Duodenal mucosa (tissue), 2 donors: ENCODE results near the gene CAMTA1.

ENCODE experiments used
- H3K27ac ChIP-seq: one replicate; pipeline ENCODE4 v1.7.0; 2013; ENCODE audit warnings: low read depth, low read length
- H3K27me3 ChIP-seq, 2 donors: one replicate each; pipeline ENCODE4 v1.7.0; 2013; ENCODE audit warnings: low read length in 2 of 2, control low read depth in 1 of 2; ENCODE audit not compliant: insufficient read depth in 2 of 2, control insufficient read depth in 1 of 2
- H3K36me3 ChIP-seq, 2 donors: one replicate each; pipeline ENCODE4 v1.7.0; 2013; ENCODE audit warnings: low read length in 2 of 2, control low read depth in 1 of 2; ENCODE audit not compliant: insufficient read depth in 2 of 2, control insufficient read depth in 1 of 2
- H3K4me1 ChIP-seq, 2 donors: one replicate each; pipeline ENCODE4 v1.7.0; 2013; ENCODE audit warnings: low read length in 2 of 2, control low read depth in 1 of 2; ENCODE audit not compliant: insufficient read depth in 2 of 2, control insufficient read depth in 1 of 2
- H3K4me3 ChIP-seq, 2 donors: one replicate each; pipeline ENCODE4 v1.7.0; 2013; ENCODE audit warnings: low read length in 2 of 2, low read depth in 1 of 2
- H3K9ac ChIP-seq, 2 donors: one replicate each; pipeline ENCODE4 v1.7.0; 2013; ENCODE audit warnings: low read length in 2 of 2, low read depth in 1 of 2
- H3K9me3 ChIP-seq, 2 donors: one replicate each; pipeline ENCODE4 v1.7.0; 2013; ENCODE audit warnings: low read length in 2 of 2, control low read depth in 1 of 2; ENCODE audit not compliant: control insufficient read depth in 1 of 2

The CAMTA1 gene

GRCh38 chr1:7516929-7517328 is 731.7 kb downstream of the CAMTA1 start:
- Histone ChIP-seq H3K36me3 (no peaks in the 10 kb centered on the region), H3K9me3 (no peaks in the 10 kb centered on the region), H3K27me3 (no peaks in the 10 kb centered on the region), H3K4me1 (no peaks in the 10 kb centered on the region), H3K27ac (no peak overlapping the region), H3K9ac (no peak overlapping the region), H3K4me3 (no peak overlapping the region)

DNA sequence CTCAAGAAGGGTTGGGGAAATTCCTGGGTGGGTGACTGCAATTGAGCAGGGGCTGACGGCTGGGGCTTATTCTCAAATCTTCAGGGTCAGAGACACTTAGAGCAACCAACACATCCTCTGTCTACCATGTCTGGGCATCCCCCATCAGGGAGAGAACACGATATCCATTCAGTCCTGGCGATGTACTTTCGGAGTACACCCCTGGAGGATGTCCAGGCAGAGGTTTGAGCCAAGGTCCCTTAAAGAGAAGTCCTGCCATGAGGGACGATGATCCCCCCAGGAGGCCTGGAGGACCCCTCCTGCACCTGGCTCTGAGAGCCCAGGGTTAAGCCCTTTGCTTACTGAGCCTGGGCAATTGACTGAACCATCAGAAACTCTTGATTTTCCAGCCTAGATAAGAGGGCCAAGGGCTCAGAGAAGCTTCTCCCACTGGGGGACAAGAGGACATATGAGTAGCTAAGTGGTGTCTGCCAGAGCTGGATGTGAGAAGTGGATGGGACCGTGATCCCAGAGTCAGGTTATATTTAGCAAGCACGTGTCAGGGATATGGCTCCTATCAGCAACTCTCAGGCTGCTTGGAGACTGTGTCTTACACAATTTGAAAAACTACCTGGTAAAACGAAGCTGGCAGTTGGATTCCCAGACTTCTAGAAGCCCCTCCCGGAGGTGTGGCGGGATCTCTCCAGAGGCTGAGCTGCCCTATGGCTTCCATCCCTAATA is 732.5 kb downstream of the CAMTA1 start:
- no peaks in the 10 kb centered on the region for H3K9me3 ChIP-seq
- H3K4me3 ChIP-seq: no peak overlapping the region
- no peaks in the 10 kb centered on the region for H3K27me3 ChIP-seq
- H3K36me3 ChIP-seq: no peaks in the 10 kb centered on the region
- H3K9ac ChIP-seq: no peak overlapping the region
- H3K27ac ChIP-seq: no peak overlapping the region
- no peaks in the 10 kb centered on the region for H3K4me1 ChIP-seq

- no peak overlapping the region for H3K27ac ChIP-seq
- H3K9me3 ChIP-seq: no peaks in the 10 kb centered on the region
- H3K36me3 ChIP-seq: no peaks in the 10 kb centered on the region
- H3K4me1 ChIP-seq: no peaks in the 10 kb centered on the region
- no peak overlapping the region for H3K4me3 ChIP-seq
- no peak overlapping the region for H3K9ac ChIP-seq
- no peaks in the 10 kb centered on the region for H3K27me3 ChIP-seq
Observed at GRCh38 chr1:7518411-7518810, 733.2 kb downstream of the CAMTA1 start.

DNA sequence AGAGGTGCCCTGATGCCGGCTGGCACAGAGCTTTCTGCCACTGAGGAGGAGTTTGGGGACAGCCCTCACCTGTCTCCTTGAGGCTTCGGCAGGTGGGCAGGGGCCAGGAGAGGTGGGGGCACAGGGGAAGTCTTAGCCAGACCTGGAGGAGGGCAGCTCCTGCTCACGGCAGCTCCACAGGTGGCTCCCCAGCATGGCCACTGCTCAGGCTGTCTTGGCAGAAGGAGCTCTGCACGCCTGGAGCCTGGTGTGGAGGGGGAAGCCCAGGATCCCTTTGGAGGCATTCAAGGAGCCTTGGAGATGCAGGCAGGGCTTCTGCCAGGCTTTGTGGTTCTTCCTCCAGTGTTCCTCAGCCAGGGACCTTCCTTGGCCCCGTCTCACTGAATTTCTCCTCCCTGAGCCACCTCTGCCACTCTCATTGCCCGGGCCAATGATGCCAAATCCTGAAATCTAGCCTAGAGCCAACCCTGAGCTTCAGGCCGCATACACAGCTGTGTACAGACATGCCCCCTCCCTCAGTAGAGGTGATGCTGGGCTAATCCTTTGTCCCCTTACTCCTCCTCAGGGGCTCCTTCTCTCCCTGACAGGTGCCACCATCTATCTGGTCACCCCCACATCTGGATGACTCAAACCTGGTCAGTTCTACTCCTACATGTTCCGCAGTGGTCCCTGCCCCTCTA is 734.1 kb downstream of the CAMTA1 start:
- no peaks in the 10 kb centered on the region for H3K27me3 ChIP-seq
- no peaks in the 10 kb centered on the region for H3K4me1 ChIP-seq
- no peak overlapping the region for H3K27ac ChIP-seq
- no peak overlapping the region for H3K9ac ChIP-seq
- H3K36me3 ChIP-seq: no peaks in the 10 kb centered on the region
- no peak overlapping the region for H3K4me3 ChIP-seq
- no peaks in the 10 kb centered on the region for H3K9me3 ChIP-seq

GRCh38 chr1:7519861-7520395 is 734.7 kb downstream of the CAMTA1 start:
- Histone ChIP-seq H3K4me3 (no peak overlapping the region), H3K9me3 (no peaks in the 10 kb centered on the region), H3K36me3 (no peaks in the 10 kb centered on the region), H3K9ac (no peak overlapping the region), H3K4me1 (no peaks in the 10 kb centered on the region), H3K27me3 (no peaks in the 10 kb centered on the region), H3K27ac (no peak overlapping the region)

- Histone ChIP-seq H3K27ac (no peak overlapping the region), H3K4me1 (no peaks in the 10 kb centered on the region)
Observed at GRCh38 chr1:7520496-7520895, 735.2 kb downstream of the CAMTA1 start.

DNA sequence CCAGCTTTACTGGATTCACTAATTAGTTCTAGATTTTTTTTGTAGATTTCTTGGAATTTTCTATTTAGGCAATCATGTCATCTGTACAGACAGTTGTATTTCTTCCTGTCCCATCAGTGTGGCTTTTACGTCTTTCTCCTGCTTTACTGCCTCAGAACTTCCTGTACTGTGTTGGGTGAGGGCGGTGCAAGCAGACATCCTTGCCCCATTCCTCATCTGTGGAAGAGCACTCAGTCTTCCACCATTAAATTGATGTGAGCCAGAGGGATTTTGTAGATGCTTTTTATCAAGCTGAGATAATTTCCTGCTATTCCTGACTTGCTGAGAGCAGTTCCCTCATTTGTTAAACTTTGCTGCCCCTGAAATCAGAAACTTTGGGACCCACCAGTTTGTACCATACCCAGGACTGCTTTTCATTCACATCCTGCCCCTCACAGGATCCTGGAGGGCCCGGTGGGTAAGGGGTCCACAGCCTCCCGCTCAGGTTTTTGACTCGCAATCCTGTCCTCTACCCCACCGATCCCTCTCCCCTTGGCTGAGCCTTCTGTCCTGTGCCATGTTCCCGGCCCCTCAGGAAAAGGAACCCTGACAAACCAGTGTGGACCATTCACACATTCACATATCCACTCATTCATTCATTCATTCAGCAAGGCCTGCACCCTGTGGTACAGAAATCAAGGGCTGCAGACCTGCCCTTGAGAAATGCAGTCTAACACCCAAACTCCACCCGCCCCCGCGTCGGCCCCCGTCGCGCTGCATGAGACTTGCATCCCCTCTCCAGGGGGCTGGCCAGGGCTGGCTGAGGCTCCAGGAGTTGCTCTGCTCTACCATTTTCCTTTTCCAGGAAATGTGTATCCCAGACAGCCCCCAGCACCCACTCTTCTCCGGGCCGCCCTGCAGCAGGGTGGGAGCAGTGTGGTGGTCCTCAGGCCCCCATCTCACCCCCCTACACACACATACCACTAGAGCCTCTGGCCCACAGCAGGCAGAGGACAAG is 739.4 kb downstream of the CAMTA1 start:
- no peaks in the 10 kb centered on the region for H3K9me3 ChIP-seq
- H3K4me1 ChIP-seq: no peaks in the 10 kb centered on the region
- no peaks in the 10 kb centered on the region for H3K27me3 ChIP-seq
- no peak overlapping the region for H3K9ac ChIP-seq
- H3K4me3 ChIP-seq: no peak overlapping the region
- no peaks in the 10 kb centered on the region for H3K36me3 ChIP-seq
- H3K27ac ChIP-seq: no peak overlapping the region

More at GRCh38 chr1:7520496-7520895, 735.2 kb downstream of the CAMTA1 start:
- Histone ChIP-seq H3K9me3 (no peaks in the 10 kb centered on the region), H3K9ac (no peak overlapping the region), H3K4me3 (no peak overlapping the region), H3K27me3 (no peaks in the 10 kb centered on the region), H3K36me3 (no peaks in the 10 kb centered on the region)

GRCh38 chr1:7525338-7526063 is 740.2 kb downstream of the CAMTA1 start:
- Histone ChIP-seq H3K4me1 (no peaks in the 10 kb centered on the region), H3K9me3 (no peaks in the 10 kb centered on the region), H3K9ac (no peak overlapping the region), H3K4me3 (no peak overlapping the region), H3K27me3 (no peaks in the 10 kb centered on the region), H3K36me3 (no peaks in the 10 kb centered on the region), H3K27ac (no peak overlapping the region)

DNA sequence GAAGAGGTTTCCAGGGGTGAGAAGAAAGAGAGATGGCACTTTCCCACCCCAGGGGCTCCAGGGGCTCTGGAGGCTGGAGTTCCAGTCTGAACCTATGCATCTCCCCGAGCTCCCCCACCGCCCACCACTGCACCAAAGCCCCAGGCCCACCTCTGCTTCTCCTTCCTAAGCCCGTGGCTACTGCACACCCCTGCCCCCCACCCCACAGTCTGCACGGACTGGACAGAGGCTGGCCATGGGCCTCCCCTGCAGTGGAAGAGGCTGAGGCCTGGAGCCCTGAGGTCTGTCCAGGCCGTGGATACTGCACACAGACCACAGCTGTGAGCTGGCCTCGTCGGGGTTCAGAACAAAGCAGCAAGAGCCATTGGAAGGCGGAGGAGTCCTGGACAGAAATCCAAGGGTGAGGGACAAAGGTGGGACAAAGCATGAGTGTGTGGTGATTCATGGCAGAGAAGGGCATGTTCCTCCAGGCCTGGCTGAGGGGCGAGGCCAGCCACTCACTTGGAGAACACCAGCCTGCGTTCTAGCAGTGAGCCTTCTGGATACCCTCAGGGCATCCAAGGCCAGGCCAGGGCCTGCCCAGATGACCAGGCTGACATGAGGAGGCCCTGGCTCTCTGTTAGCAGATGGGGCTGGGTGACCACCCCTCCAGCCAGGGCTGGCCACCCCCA is 741.1 kb downstream of the CAMTA1 start:
- H3K4me3 ChIP-seq: no peak overlapping the region
- H3K36me3 ChIP-seq: no peaks in the 10 kb centered on the region
- H3K27me3 ChIP-seq: no peaks in the 10 kb centered on the region
- H3K9ac ChIP-seq: no peak overlapping the region
- no peak overlapping the region for H3K27ac ChIP-seq
- no peaks in the 10 kb centered on the region for H3K4me1 ChIP-seq
- H3K9me3 ChIP-seq: no peaks in the 10 kb centered on the region
